C4-2B (cell line): ENCODE measurements around the gene SGO1.

Experiments used
- H3K27ac ChIP-seq: fragments of 450-650 bp; 2 replicates; pipeline ENCODE4 v1.5.1; 2017
- CTCF ChIP-seq: fragments of 450-650 bp; conservative IDR thresholded peaks from 2 replicates; pipeline ENCODE4 v1.5.1; 2017; ENCODE audit warnings: mild to moderate bottlenecking
- ZFX ChIP-seq: fragments of 450-650 bp; IDR thresholded peaks from 2 replicates; pipeline ENCODE4 v1.6.1; 2017

Gene SGO1

DNA sequence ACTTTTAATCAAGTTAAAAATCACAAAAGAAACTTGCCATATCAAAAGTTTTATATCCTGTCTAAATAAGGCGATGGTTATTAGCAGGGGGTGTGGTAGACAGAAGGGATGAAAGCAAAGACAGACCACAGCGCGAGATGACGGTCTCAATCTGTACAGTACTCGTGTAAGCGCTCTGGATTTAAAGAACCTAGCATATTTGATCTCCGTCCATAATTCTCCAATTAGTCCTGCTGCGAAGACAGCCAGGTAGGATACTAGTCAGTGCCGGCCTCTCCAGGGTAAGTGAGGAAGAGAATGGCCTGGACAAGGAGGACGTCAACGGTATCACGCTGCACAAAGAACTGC, 701 bp downstream of the SGO1 start:
- TF ChIP-seq ZFX (no peak), CTCF (no peak)
- H3K27ac ChIP-seq, result peak overlapping the region; percentile 89

- TF ChIP-seq CTCF, result no peak
- TF ChIP-seq ZFX, result no peak
Observed at GRCh38 chr3:20182206-20182605, 3.8 kb downstream of the SGO1 start.

DNA sequence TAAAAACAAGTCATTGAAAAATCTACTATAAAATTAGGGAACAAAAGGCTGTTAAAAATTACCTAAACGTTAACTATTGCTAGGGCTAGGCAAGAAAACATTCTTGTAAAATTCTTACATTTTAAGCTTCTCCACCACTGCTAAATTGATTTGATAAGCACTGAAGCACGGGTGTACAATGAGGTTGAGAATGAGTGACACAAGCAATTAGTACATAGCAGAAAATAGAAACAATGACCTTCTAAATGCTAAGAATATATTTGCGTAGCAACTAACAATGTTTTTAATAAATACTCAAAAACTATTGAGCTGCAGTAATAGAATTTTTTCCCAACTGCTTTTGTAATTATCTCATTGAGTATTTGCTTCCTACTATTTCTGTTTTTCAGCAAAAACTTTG, 4.7 kb downstream of the SGO1 start:
- TF ChIP-seq CTCF (no peak), ZFX (no peak)
- H3K27ac ChIP-seq, result no peak overlapping the region

More at GRCh38 chr3:20182206-20182605, 3.8 kb downstream of the SGO1 start:
- no peak overlapping the region for H3K27ac ChIP-seq

DNA sequence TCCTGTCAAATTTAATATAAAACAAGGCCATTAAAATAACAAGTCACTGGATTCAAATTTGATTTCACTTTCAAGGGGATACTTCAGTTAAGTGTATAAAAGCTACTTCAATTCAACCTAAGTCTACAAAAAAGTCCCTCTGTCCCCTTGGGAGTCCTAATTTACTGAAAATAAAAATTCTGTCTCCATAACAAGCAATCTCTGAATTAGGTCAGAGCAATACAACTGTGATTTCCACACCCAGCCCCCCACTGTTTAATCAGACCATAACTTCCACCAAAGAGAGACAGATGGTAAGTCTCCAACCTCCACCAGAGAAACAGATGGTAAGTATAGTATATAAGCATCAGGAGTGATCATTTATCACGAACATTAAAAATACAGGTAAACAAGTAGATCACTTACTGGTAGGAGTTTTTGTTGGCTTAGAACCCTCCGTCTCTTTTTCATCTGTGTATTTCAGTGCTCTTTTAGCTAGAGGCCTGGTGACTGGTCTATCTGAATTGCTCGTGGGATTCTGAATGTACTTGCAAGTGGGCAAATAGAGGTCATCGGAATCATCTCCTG, 12.1 kb downstream of the SGO1 start:
- no peak overlapping the region for H3K27ac ChIP-seq
- TF ChIP-seq CTCF, result no peak
- no peak for TF ChIP-seq ZFX

DNA sequence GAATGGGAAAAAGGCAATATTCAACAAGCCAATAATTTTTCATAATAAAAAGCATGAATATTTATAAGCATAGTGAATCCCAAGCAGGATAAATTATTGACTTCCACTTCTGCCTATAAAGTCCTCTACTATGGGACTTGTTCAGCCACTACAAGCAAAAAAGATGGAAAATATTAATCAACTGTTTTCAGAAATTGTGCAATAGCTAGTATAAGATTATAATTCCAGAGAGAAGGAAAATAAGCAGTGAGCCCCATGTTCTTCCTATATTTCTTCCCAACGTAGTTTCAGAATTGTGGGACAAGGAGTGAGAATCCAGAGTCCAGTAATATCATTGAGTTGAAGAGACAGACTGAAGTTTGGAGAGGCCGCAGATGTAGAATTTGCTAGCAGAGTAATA, 24.3 kb downstream of the SGO1 start:
- TF ChIP-seq ZFX (no peak), CTCF (no peak)
- H3K27ac ChIP-seq, result no peak overlapping the region

DNA sequence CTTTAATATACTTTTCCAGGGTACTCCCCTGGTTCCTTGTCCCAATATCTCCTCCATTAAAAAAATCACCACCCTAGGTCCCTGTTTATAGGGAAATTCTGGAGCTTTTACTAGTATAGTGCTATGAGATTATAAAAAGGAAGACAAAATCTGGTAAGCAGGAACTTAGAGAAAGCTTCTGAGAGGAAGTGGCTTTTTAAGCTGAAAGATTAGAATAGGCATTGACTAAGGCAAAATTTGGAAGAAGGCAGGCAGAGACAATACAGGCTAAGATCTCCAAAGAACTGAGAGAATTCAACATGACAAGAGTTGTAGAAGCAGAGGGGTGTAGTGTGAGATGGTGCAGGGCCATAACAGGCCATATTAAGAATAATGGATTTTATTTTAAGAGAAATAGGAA, 25.8 kb downstream of the SGO1 start:
- TF ChIP-seq ZFX (no peak), CTCF (no peak)
- H3K27ac ChIP-seq, result no peak overlapping the region

GRCh38 chr3:20154928-20155327, 31.1 kb downstream of the SGO1 start:
- TF ChIP-seq ZFX (no peak), CTCF (no peak)
- no peak overlapping the region for H3K27ac ChIP-seq
